Measurements from ENCODE around the gene PTPRN2.

PTPRN2 gene

DNA sequence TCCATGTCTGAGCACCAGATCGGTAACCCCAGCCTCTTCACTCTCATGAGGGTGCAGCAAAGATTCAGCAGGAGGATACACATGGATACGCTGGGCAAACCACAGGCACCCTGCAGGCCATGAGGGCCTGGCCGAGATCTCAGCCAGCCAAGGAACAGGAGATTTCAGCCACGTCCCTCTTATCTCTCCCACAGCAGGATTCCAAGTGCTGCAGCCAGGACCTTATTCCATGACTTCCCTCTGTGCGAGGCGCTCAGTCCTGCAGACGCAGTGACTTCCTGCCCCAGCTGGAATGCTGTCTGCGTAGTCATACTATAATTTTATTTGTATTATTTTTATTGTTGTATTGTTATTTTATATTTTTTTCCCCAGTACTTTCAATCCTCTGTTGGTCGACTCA, 66.8 kb downstream of the PTPRN2 start:
- H3K9ac ChIP-seq: no peak overlapping the region
- H3K4me1 ChIP-seq: no peaks in the 10 kb centered on the region
- H3K4me3 ChIP-seq (ENCODE audit: low read depth, low read length): no peak overlapping the region
- H3K4me2 ChIP-seq (ENCODE audit: low read length): no peak overlapping the region
- no peak for TF ChIP-seq CTCF (IDR thresholded peaks at IDR 0.05)
- H2AFZ ChIP-seq: no peak overlapping the region
- H3K27ac ChIP-seq: no peak overlapping the region
- H3K79me2 ChIP-seq: peaks cover 5% of the 10 kb centered on the region
- H3K27me3 ChIP-seq (ENCODE audit: control insufficient read depth, insufficient read depth, low read length): no peaks in the 10 kb centered on the region
- H3K9me3 ChIP-seq (ENCODE audit: control insufficient read depth, low read length): no peaks in the 10 kb centered on the region
- no peaks in the 10 kb centered on the region for H3K36me3 ChIP-seq (ENCODE audit: control insufficient read depth, insufficient read depth, low read length)

DNA sequence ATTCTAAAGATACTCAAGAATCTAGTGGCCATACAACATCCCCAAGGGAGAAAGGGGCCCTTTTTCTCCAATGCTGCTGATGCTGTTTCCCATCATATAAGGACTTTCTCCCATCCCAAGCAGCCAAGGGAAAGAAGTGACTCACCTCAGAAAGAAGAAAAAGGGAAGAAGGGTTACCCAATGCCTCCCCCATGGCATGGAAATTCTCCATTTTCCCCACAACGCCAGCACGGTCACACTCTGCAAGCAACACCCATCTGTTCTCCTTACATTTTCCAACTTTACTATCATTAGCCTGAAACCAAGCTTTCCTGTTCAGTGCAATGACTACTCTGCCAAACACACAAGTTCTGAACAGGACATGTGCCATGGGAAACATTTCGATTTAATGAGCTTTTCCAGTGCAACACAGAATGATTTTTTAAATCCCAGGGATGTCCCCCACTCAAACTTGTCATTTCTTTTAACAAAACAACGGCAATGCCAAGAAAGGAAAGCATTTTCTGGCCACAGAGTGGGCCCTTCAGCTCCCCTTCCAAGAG, 67.9 kb downstream of the PTPRN2 start:
- H3K9ac ChIP-seq: no peak overlapping the region
- no peak overlapping the region for H2AFZ ChIP-seq
- TF ChIP-seq CTCF (IDR thresholded peaks at IDR 0.05): no peak
- H3K9me3 ChIP-seq (ENCODE audit: control insufficient read depth, low read length): no peaks in the 10 kb centered on the region
- H3K4me3 ChIP-seq (ENCODE audit: low read depth, low read length): no peak overlapping the region
- H3K27ac ChIP-seq: no peak overlapping the region
- no peaks in the 10 kb centered on the region for H3K4me1 ChIP-seq
- no peak overlapping the region for H3K4me2 ChIP-seq (ENCODE audit: low read length)
- peaks cover 5% of the 10 kb centered on the region for H3K79me2 ChIP-seq
- H3K27me3 ChIP-seq (ENCODE audit: control insufficient read depth, insufficient read depth, low read length): no peaks in the 10 kb centered on the region
- H3K36me3 ChIP-seq (ENCODE audit: control insufficient read depth, insufficient read depth, low read length): no peaks in the 10 kb centered on the region

DNA sequence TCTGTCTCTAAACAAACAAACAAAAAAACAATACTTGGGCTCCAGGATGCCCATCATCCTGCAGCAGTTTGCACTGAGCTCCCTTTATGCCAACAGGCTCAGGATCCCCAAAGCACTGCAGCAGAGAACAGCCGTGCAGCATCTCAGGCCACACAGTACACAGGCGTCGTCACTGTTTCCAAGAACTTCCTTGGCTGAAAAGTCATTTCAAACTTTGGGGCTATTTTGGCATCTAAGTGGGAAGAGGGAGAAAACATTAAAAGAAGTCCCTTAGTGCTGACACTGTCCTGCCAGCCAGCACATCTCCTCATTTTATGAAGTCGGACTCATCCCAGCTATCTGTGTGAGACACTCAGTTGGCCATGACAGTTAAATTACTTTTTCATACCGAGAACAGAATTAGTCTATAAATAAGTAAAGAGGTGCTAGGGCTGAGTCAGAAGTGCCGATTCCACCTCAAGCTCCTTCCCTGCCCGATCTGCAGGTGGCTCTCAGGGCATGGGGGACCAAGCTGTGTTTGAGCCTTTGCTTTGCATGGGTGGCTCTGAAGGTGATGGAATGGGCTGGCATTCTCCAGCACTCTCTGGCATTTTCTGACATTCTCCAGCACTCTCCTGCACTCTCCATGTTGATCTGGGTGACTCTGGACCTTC, 68.5 kb downstream of the PTPRN2 start:
- no peak overlapping the region for H3K4me3 ChIP-seq (ENCODE audit: low read depth, low read length)
- no peak overlapping the region for H2AFZ ChIP-seq
- no peak overlapping the region for H3K9ac ChIP-seq
- no peak overlapping the region for H3K27ac ChIP-seq
- H3K4me2 ChIP-seq (ENCODE audit: low read length): no peak overlapping the region
- no peaks in the 10 kb centered on the region for H3K9me3 ChIP-seq (ENCODE audit: control insufficient read depth, low read length)
- no peaks in the 10 kb centered on the region for H3K36me3 ChIP-seq (ENCODE audit: control insufficient read depth, insufficient read depth, low read length)
- H3K27me3 ChIP-seq (ENCODE audit: control insufficient read depth, insufficient read depth, low read length): no peaks in the 10 kb centered on the region
- H3K4me1 ChIP-seq: no peaks in the 10 kb centered on the region
- no peak for TF ChIP-seq CTCF (IDR thresholded peaks at IDR 0.05)
- peaks cover 5% of the 10 kb centered on the region for H3K79me2 ChIP-seq

GRCh38 chr7:158517571-158517970, 70.1 kb downstream of the PTPRN2 start:
- H3K9me3 ChIP-seq (ENCODE audit: control insufficient read depth, low read length): no peaks in the 10 kb centered on the region
- H3K36me3 ChIP-seq (ENCODE audit: control insufficient read depth, insufficient read depth, low read length): no peaks in the 10 kb centered on the region
- H3K27ac ChIP-seq: no peak overlapping the region
- H3K9ac ChIP-seq: no peak overlapping the region
- TF ChIP-seq CTCF (IDR thresholded peaks at IDR 0.05): no peak
- no peak overlapping the region for H2AFZ ChIP-seq
- H3K4me2 ChIP-seq (ENCODE audit: low read length): no peak overlapping the region
- no peaks in the 10 kb centered on the region for H3K27me3 ChIP-seq (ENCODE audit: control insufficient read depth, insufficient read depth, low read length)
- H3K79me2 ChIP-seq: peaks cover 3% of the 10 kb centered on the region
- no peaks in the 10 kb centered on the region for H3K4me1 ChIP-seq
- no peak overlapping the region for H3K4me3 ChIP-seq (ENCODE audit: low read depth, low read length)

GRCh38 chr7:158517072-158517471, 70.6 kb downstream of the PTPRN2 start:
- Histone ChIP-seq H3K9me3 (ENCODE audit: control insufficient read depth, low read length) (no peaks in the 10 kb centered on the region), H3K4me2 (ENCODE audit: low read length) (no peak overlapping the region), H3K4me1 (no peaks in the 10 kb centered on the region), H3K79me2 (peaks cover 3% of the 10 kb centered on the region), H3K27ac (no peak overlapping the region), H2AFZ (no peak overlapping the region), H3K4me3 (ENCODE audit: low read depth, low read length) (no peak overlapping the region), H3K27me3 (ENCODE audit: control insufficient read depth, insufficient read depth, low read length) (no peaks in the 10 kb centered on the region), H3K36me3 (ENCODE audit: control insufficient read depth, insufficient read depth, low read length) (no peaks in the 10 kb centered on the region), H3K9ac (no peak overlapping the region)
- no peak for TF ChIP-seq CTCF (IDR thresholded peaks at IDR 0.05)

Data from parathyroid adenoma (tissue), 2 donors.